Measurements from ENCODE around the gene GALNT7. TPM values are rescaled to one million over a fixed set of nuclear protein-coding genes. Genes with fewer than 3 reads are reported as not detected.

Gene GALNT7
- total RNA-seq, 4 donors from 2014 or later: 15.6 to 38.2 (median 23.8) TPM

- no peak overlapping the region for H3K27ac ChIP-seq
- no peaks in the 10 kb centered on the region for H3K36me3 ChIP-seq
- H3K4me1 ChIP-seq: peaks cover 10 to 16% of the 10 kb centered on the region in 2 donors
- H3K4me3 ChIP-seq (replicated peaks in 1 of 3): no peak overlapping the region
- TF ChIP-seq CTCF (IDR thresholded peaks at IDR 0.05) (no peak), POLR2A (IDR thresholded peaks at IDR 0.05) (no peak)
- WGBS, 2 donors: 93 to 94% methylated on average over 2 of the region's 2 CpGs
- intact Hi-C loops (cut with DNase I): no loop called here
- DNase-seq: no peak
- H3K27me3 ChIP-seq: no peaks in the 10 kb centered on the region
- no peaks in the 10 kb centered on the region for H3K9me3 ChIP-seq
These were observed 25.5 kb downstream of the GALNT7 start for GRCh38 chr4:173194157-173194556.

- WGBS, 2 donors: 18 to 21% methylated on average over 3 of the region's 3 CpGs
These were observed 26.5 kb downstream of the GALNT7 start for GRCh38 chr4:173195109-173195508.

GRCh38 chr4:173199553-173199952 lies 30.9 kb downstream of the GALNT7 start:
- WGBS, 2 donors: 96 to 98% methylated on average over 4 of the region's 4 CpGs
- Histone ChIP-seq H3K4me3 (replicated peaks in 1 of 3) (no peak overlapping the region), H3K36me3 (no peaks in the 10 kb centered on the region), H3K27ac (no peak overlapping the region), H3K27me3 (no peaks in the 10 kb centered on the region), H3K9me3 (no peaks in the 10 kb centered on the region), H3K4me1 (peaks cover 9 to 10% of the 10 kb centered on the region in 2 donors)
- intact Hi-C loops (cut with DNase I): no loop called here
- TF ChIP-seq CTCF (IDR thresholded peaks at IDR 0.05) (no peak), POLR2A (IDR thresholded peaks at IDR 0.05) (no peak)
- no peak for DNase-seq

More at GRCh38 chr4:173195109-173195508, 26.5 kb downstream of the GALNT7 start:
- Histone ChIP-seq H3K9me3 (no peaks in the 10 kb centered on the region), H3K4me3 (replicated peaks in 1 of 3) (no peak overlapping the region), H3K4me1 (peaks cover 10 to 16% of the 10 kb centered on the region in 2 donors), H3K27ac (peak overlapping the region in 2 of 3 donors; percentile 14 to 23), H3K27me3 (no peaks in the 10 kb centered on the region), H3K36me3 (no peaks in the 10 kb centered on the region)
- peak in 1 of 6 experiments; percentile 7 for TF ChIP-seq CTCF (IDR thresholded peaks at IDR 0.05)
- no peak for TF ChIP-seq POLR2A (IDR thresholded peaks at IDR 0.05)
- peak; percentile 63 to 66 for DNase-seq
- intact Hi-C loops (cut with DNase I): no loop called here

GRCh38 chr4:173200103-173200884 lies 31.7 kb downstream of the GALNT7 start:
- TF ChIP-seq POLR2A (IDR thresholded peaks at IDR 0.05) (no peak), CTCF (IDR thresholded peaks at IDR 0.05) (no peak)
- peaks cover 3 to 5% of the 10 kb centered on the region in 2 donors for H3K4me1 ChIP-seq
- no peaks in the 10 kb centered on the region for H3K27me3 ChIP-seq
- no peak overlapping the region for H3K4me3 ChIP-seq (replicated peaks in 1 of 3)
- no peaks in the 10 kb centered on the region for H3K9me3 ChIP-seq
- H3K27ac ChIP-seq: no peak overlapping the region
- no peaks in the 10 kb centered on the region for H3K36me3 ChIP-seq
- intact Hi-C loops (cut with DNase I): no loop called here
- WGBS, 2 donors: 79 to 94% methylated on average over 4 of the region's 4 CpGs
- no peak for DNase-seq

- no peak overlapping the region for H3K4me3 ChIP-seq (replicated peaks in 1 of 3)
- no peaks in the 10 kb centered on the region for H3K4me1 ChIP-seq
- H3K27ac ChIP-seq: no peak overlapping the region
- no peaks in the 10 kb centered on the region for H3K27me3 ChIP-seq
- H3K36me3 ChIP-seq: no peaks in the 10 kb centered on the region
- TF ChIP-seq POLR2A (IDR thresholded peaks at IDR 0.05): no peak
- no peak for TF ChIP-seq CTCF (IDR thresholded peaks at IDR 0.05)
- 96% methylated on average over 3 of the region's 3 CpGs for WGBS, 2 donors
- intact Hi-C loops (cut with DNase I): no loop called here
- no peak for DNase-seq
- H3K9me3 ChIP-seq: no peaks in the 10 kb centered on the region
These were observed 33.8 kb downstream of the GALNT7 start for GRCh38 chr4:173202395-173202794.
